HEK293 (cell line): ENCODE results near the gene KCNJ11.

Experiments
- CTCF ChIA-PET: fragments of 350-600 bp; formaldehyde crosslinking; extraction: SDS; loops from one replicate; lab custom pipeline; 2021; ENCODE audit warnings: antibody characterized with exemption; lab: Yijun Ruan, JAX
- POLR2A ChIA-PET: fragments of 300-600 bp; formaldehyde crosslinking; extraction: SDS; loops from one replicate; lab custom pipeline; 2020; ENCODE audit warnings: antibody characterized with exemption, inconsistent platforms; lab: Yijun Ruan, JAX
- H3K27ac ChIP-seq: fragments of 200-500 bp; sonication (Bioruptor generic); 2 replicates; pipeline ENCODE4 v1.5.1; 2014; ENCODE audit warnings: low read depth, low read length, control low read depth, inconsistent platforms; ENCODE audit errors: extremely low read depth
- H3K36me3 ChIP-seq, 2 experiments: fragments of 200-500 bp in 1 of 2; sonication (Bioruptor generic) in 1 of 2; 1 replicate in 1 of 2; 2 replicates in 1 of 2; pipeline ENCODE4 v1.5.1; 2014 to 2017; ENCODE audit warnings: inconsistent platforms in 2 of 2, low read length in 2 of 2; ENCODE audit not compliant: control insufficient read depth in 2 of 2, insufficient read depth in 1 of 2
- H3K4me1 ChIP-seq: fragments of 200-500 bp; sonication (Bioruptor generic); 2 replicates; pipeline ENCODE4 v1.5.1; 2014; ENCODE audit warnings: mild to moderate bottlenecking, low read length, inconsistent platforms; ENCODE audit not compliant: control insufficient read depth, insufficient read depth
- H3K4me3 ChIP-seq: 2 replicates; pipeline ENCODE4 v1.5.1; 2011; ENCODE audit warnings: low read depth, mild to moderate bottlenecking, control low read depth, low read length, moderate library complexity
- H3K9me3 ChIP-seq: fragments of 200-500 bp; sonication (Bioruptor generic); 2 replicates; pipeline ENCODE4 v1.5.1; 2014; ENCODE audit warnings: low read depth, low read length, inconsistent platforms; ENCODE audit not compliant: control insufficient read depth, insufficient read depth
- ATF2 ChIP-seq: fragments of 450-650 bp; formaldehyde crosslinking; IDR thresholded peaks from 2 replicates; pipeline ENCODE4 v1.5.1; 2016; ENCODE audit warnings: missing biosample characterization, missing genetic modification characterization, low read depth
- BCL11A ChIP-seq: fragments of 450-650 bp; formaldehyde crosslinking; IDR thresholded peaks from 2 replicates; pipeline ENCODE4 v1.5.1; 2016; ENCODE audit warnings: low read depth, missing biosample characterization, missing genetic modification characterization
- GLIS1 ChIP-seq: fragments of 450-650 bp; formaldehyde crosslinking; IDR thresholded peaks from 2 replicates; pipeline ENCODE4 v1.5.1; 2016; ENCODE audit warnings: missing biosample characterization, missing genetic modification characterization
- HIC1 ChIP-seq: fragments of 450-650 bp; formaldehyde crosslinking; IDR thresholded peaks from 2 replicates; pipeline ENCODE4 v1.5.1; 2016; ENCODE audit warnings: missing biosample characterization, missing genetic modification characterization
- INSM2 ChIP-seq: fragments of 450-650 bp; formaldehyde crosslinking; IDR thresholded peaks from 2 replicates; pipeline ENCODE4 v1.5.1; 2016; ENCODE audit warnings: missing biosample characterization, missing genetic modification characterization
- KLF8 ChIP-seq: fragments of 450-650 bp; formaldehyde crosslinking; IDR thresholded peaks from 2 replicates; pipeline ENCODE4 v1.5.1; 2016; ENCODE audit warnings: missing biosample characterization, missing genetic modification characterization
- ZEB2 ChIP-seq: fragments of 450-650 bp; formaldehyde crosslinking; IDR thresholded peaks from 2 replicates; pipeline ENCODE4 v1.5.1; 2016; ENCODE audit warnings: missing biosample characterization, missing genetic modification characterization
- ZNF112 ChIP-seq: fragments of 450-650 bp; formaldehyde crosslinking; IDR thresholded peaks from 2 replicates; pipeline ENCODE4 v1.5.0; 2017; ENCODE audit warnings: missing biosample characterization, missing genetic modification characterization
- ZNF155 ChIP-seq: fragments of 450-650 bp; formaldehyde crosslinking; IDR thresholded peaks from 2 replicates; pipeline ENCODE4 v1.5.1; 2016; ENCODE audit warnings: missing biosample characterization, missing genetic modification characterization
- ZNF184 ChIP-seq: fragments of 450-650 bp; IDR thresholded peaks from 2 replicates; pipeline ENCODE4 v1.5.1; 2018; ENCODE audit warnings: missing biosample characterization, mild to moderate bottlenecking, missing genetic modification characterization
- ZNF2 ChIP-seq: fragments of 450-650 bp; formaldehyde crosslinking; IDR thresholded peaks from 2 replicates; pipeline ENCODE4 v1.5.1; 2016; ENCODE audit warnings: missing biosample characterization, missing genetic modification characterization
- ZNF221 ChIP-seq: fragments of 450-650 bp; formaldehyde crosslinking; IDR thresholded peaks from 2 replicates; pipeline ENCODE4 v1.5.1; 2017; ENCODE audit warnings: missing biosample characterization, missing genetic modification characterization, borderline replicate concordance
- ZNF239 ChIP-seq: fragments of 450-650 bp; formaldehyde crosslinking; IDR thresholded peaks from 2 replicates; pipeline ENCODE4 v1.5.1; 2016; ENCODE audit warnings: missing biosample characterization, missing genetic modification characterization
- ZNF24 ChIP-seq: fragments of 450-650 bp; formaldehyde crosslinking; IDR thresholded peaks from 2 replicates; pipeline ENCODE4 v1.5.1; 2016; ENCODE audit warnings: missing biosample characterization, missing genetic modification characterization
- ZNF26 ChIP-seq: fragments of 450-650 bp; formaldehyde crosslinking; IDR thresholded peaks from 2 replicates; pipeline ENCODE4 v1.5.1; 2016; ENCODE audit warnings: missing biosample characterization, missing genetic modification characterization
- ZNF274 ChIP-seq, 2 experiments: fragments of 200-500 bp in 1 of 2; fragments of 450-650 bp in 1 of 2; sonication (Bioruptor generic) in 1 of 2; formaldehyde crosslinking in 1 of 2; IDR thresholded peaks; 2 replicates each; pipeline versions ENCODE4 v1.5.1 to v1.6.1; 2014 to 2016; ENCODE audit warnings: borderline replicate concordance in 1 of 2, inconsistent platforms in 1 of 2, low read length in 1 of 2, missing biosample characterization in 1 of 2, missing genetic modification characterization in 1 of 2
- ZNF311 ChIP-seq: fragments of 450-650 bp; formaldehyde crosslinking; IDR thresholded peaks from 2 replicates; pipeline ENCODE4 v1.5.1; 2017; ENCODE audit warnings: missing biosample characterization, missing genetic modification characterization, borderline replicate concordance
- ZNF350 ChIP-seq: fragments of 450-650 bp; formaldehyde crosslinking; IDR thresholded peaks from 2 replicates; pipeline ENCODE4 v1.5.0; 2017; ENCODE audit warnings: missing biosample characterization, mild to moderate bottlenecking, missing genetic modification characterization
- ZNF391 ChIP-seq: fragments of 450-650 bp; formaldehyde crosslinking; IDR thresholded peaks from 2 replicates; pipeline ENCODE4 v1.5.1; 2016; ENCODE audit warnings: low read depth, missing biosample characterization, missing genetic modification characterization, borderline replicate concordance
- ZNF416 ChIP-seq: fragments of 450-650 bp; formaldehyde crosslinking; IDR thresholded peaks from 2 replicates; pipeline ENCODE4 v1.5.1; 2016; ENCODE audit warnings: missing biosample characterization, missing genetic modification characterization
- ZNF423 ChIP-seq: fragments of 450-650 bp; formaldehyde crosslinking; IDR thresholded peaks from 2 replicates; pipeline ENCODE4 v1.5.1; 2016; ENCODE audit warnings: missing biosample characterization, missing genetic modification characterization
- ZNF529 ChIP-seq: fragments of 450-650 bp; formaldehyde crosslinking; IDR thresholded peaks from 2 replicates; pipeline ENCODE4 v1.5.1; 2017; ENCODE audit warnings: missing genetic modification characterization, missing biosample characterization; ENCODE audit not compliant: insufficient replicate concordance
- ZNF639 ChIP-seq: fragments of 450-650 bp; formaldehyde crosslinking; IDR thresholded peaks from 2 replicates; pipeline ENCODE4 v1.5.1; 2016; ENCODE audit warnings: missing biosample characterization, missing genetic modification characterization
- ZNF670 ChIP-seq: fragments of 450-650 bp; formaldehyde crosslinking; IDR thresholded peaks from 2 replicates; pipeline ENCODE4 v1.5.1; 2016; ENCODE audit warnings: missing biosample characterization, missing genetic modification characterization, low read depth
- ZNF677 ChIP-seq: fragments of 450-650 bp; IDR thresholded peaks from 2 replicates; pipeline ENCODE4 v1.5.0; 2018; ENCODE audit warnings: missing biosample characterization, mild to moderate bottlenecking, missing genetic modification characterization, moderate library complexity
- ZNF791 ChIP-seq: fragments of 450-650 bp; formaldehyde crosslinking; IDR thresholded peaks from 2 replicates; pipeline ENCODE4 v1.5.1; 2016; ENCODE audit warnings: missing biosample characterization, missing genetic modification characterization

Gene KCNJ11

GRCh38 chr11:17369094-17369493 lies 19.4 kb downstream of the KCNJ11 start (continued):
- TF ChIP-seq ZNF155 (tag by site-specific recombination) = no peak
- no peak for TF ChIP-seq ZNF350
- no peak for TF ChIP-seq ZNF391 (tag by site-specific recombination)
- TF ChIP-seq ZNF423 (tag by site-specific recombination) = no peak
- no peak for TF ChIP-seq ZNF112 (tag by site-specific recombination)
- TF ChIP-seq ZNF416 (tag by site-specific recombination) = no peak

DNA sequence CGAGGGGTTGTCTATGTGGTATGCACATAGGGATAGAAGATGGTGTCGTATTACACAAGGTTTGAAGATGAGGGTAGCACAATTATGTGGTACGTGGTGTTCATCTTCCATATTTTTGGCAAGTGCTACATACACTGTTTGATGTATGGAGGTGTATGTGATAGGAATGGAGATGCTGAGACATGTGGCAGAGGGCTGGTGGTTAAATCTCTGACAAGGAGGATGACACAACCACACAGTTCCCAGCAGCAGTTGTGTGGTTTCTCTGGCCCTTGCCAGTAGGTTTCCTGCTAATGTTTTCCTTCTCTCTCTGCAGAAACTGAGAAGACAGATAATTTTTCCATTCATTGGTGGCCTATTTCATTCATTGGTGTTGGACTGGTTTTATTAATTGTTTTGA lies 19.9 kb downstream of the KCNJ11 start:
- TF ChIP-seq ZNF677 (tag by site-specific recombination) (no peak), ZNF670 (tag by site-specific recombination) (no peak), ZNF26 (tag by site-specific recombination) (no peak), ZNF274 (IDR thresholded peaks at IDR 0.05; ENCODE audit: low read length) (no peak), ZNF274 (tag by site-specific recombination; IDR thresholded peaks at IDR 0.05; ENCODE audit: borderline replicate concordance) (no peak), ZNF529 (tag by site-specific recombination) (no peak), ZNF24 (tag by site-specific recombination) (no peak), ZNF791 (tag by site-specific recombination) (no peak), ZNF239 (no peak), BCL11A (no peak)
- Histone ChIP-seq H3K36me3 (peaks cover 0 to 81% of the 10 kb centered on the region in 2 experiments; a peak in 2 of 3 replicates), H3K27ac (no peak overlapping the region), H3K9me3 (no peaks in the 10 kb centered on the region), H3K4me3 (no peak overlapping the region), H3K4me1 (no peaks in the 10 kb centered on the region)
- CTCF ChIA-PET = no interaction called here
- POLR2A ChIA-PET = no interaction called here

DNA sequence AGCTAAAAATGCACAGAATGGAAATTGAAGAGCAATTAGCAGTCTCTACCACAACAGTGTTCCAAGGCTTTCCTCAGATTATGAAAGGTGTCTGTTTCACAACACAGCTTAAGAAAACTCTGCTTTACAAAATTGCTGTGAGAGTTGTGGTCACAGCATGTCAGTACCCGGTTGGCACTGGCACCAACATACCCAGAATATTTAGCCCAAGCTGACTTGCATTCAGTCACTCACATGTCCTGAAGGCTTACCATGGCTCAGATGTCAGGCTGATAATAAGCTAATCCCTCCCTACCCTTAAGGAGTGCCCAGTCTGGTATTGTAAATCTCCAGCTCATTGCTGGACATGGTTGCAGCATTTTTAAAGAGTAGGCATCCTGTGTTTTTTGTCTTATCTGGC lies 22.0 kb downstream of the KCNJ11 start:
- H3K9me3 ChIP-seq = no peaks in the 10 kb centered on the region
- CTCF ChIA-PET = interaction anchor here (1.0 to 5.4 kb wide), 5 partner anchors 10 to 162 kb away, joined by 4 to 41 read pairs (median 17); no protein-coding TSS in a partner anchor
- POLR2A ChIA-PET = no interaction called here
- no peak overlapping the region for H3K4me3 ChIP-seq
- H3K36me3 ChIP-seq = peaks cover 0 to 63% of the 10 kb centered on the region in 2 experiments; a peak in 2 of 3 replicates
- H3K4me1 ChIP-seq = no peaks in the 10 kb centered on the region
- no peak overlapping the region for H3K27ac ChIP-seq
- no peak for TF ChIP-seq ZNF221
- TF ChIP-seq ZNF2 = no peak
- no peak for TF ChIP-seq ATF2 (tag by site-specific recombination)
- TF ChIP-seq KLF8 (tag by site-specific recombination) = no peak
- no peak for TF ChIP-seq INSM2
- no peak for TF ChIP-seq HIC1 (tag by site-specific recombination)
- no peak for TF ChIP-seq GLIS1 (tag by site-specific recombination)
- TF ChIP-seq ZNF639 (tag by site-specific recombination) = no peak
- TF ChIP-seq ZNF311 (tag by site-specific recombination) = no peak
- TF ChIP-seq ZNF184 (tag by site-specific recombination) = no peak
- no peak for TF ChIP-seq ZEB2
